ENCODE data around the gene KRTAP4-7. TPM values are rescaled to one million over a fixed set of nuclear protein-coding genes. Genes with fewer than 3 reads are reported as not detected.
"Not testable (repeated sequence)": the region's sequence is repeated elsewhere in the genome, so short reads cannot be mapped to it uniquely, and the experiment has no call there.

KRTAP4-7 gene
- total and polyA plus RNA-seq, 8 donors: not detected

GRCh38 chr17:41057547-41057946, 26.4 kb upstream of the KRTAP4-7 start:
- Histone ChIP-seq H3K27ac (no peak overlapping the region), H3K4me1 (no peaks in the 10 kb centered on the region), H3K27me3 (peaks cover 0 to 10% (median 3%) of the 10 kb centered on the region in 4 donors), H3K36me3 (no peaks in the 10 kb centered on the region), H3K9me3 (no peaks in the 10 kb centered on the region), H3K4me3 (no peak overlapping the region)
- no peak for FAIRE-seq
- intact Hi-C loops (cut with DNase I): no loop called here
- no peak for ATAC-seq
- WGBS, 2 donors: 88 to 93% methylated on average over 1 of the region's 1 CpG
- no peak for TF ChIP-seq CTCF (IDR thresholded peaks at IDR 0.05)
- no peak for DNase-seq

- Histone ChIP-seq H3K4me3 (no peak overlapping the region), H3K9me3 (no peaks in the 10 kb centered on the region), H3K27ac (no peak overlapping the region), H3K36me3 (no peaks in the 10 kb centered on the region), H3K4me1 (no peaks in the 10 kb centered on the region), H3K27me3 (peaks cover 0 to 10% (median 3%) of the 10 kb centered on the region in 4 donors)
- no peak for DNase-seq
- TF ChIP-seq CTCF (IDR thresholded peaks at IDR 0.05): no peak
- no peak for ATAC-seq
- intact Hi-C loops (cut with DNase I): no loop called here
- no peak for FAIRE-seq
- WGBS, 2 donors: 67 to 86% methylated on average over 5 of the region's 5 CpGs
Observed at GRCh38 chr17:41058741-41059140, 25.2 kb upstream of the KRTAP4-7 start.

DNA sequence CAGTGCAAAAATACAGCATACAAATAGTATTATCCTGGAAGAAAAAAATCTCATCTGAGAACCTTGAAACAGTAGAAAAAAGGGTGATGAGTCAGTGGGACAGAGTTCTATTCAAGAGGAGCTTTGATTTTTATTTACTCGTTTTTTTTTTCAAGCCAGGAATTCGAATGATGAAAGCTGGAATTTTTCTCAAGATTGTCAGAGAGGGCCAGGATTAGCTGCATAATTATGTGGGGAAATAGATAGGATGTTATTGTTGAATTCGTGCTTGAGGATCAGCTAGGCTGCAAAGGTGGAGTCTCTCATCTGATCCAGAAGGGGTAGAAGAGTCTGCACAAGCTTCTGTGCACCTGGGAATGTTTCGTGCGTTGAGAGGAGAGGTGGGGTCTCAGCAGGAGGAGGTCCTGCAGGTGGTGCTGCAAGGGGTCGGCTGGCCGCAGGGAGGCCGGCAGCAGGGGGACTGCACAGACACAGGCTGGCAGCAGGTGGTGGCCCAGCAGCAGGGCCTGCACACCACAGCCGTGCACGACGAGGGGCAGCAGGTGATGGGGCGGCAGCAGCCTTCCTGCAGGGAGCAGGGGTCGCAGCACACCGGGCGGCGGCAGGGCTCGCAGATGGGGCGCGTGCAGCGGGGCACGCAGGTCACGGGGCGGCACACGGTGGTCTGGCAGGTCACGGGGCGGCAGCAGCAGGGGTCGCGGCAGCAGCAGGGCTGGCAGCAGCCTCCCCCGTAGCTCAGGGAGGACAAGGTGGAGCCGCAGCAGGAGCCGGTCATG, 24.5 kb upstream of the KRTAP4-7 start:
- H3K4me3 ChIP-seq; DNase-seq; intact Hi-C loops (cut with DNase I); H3K36me3 ChIP-seq; H3K27ac ChIP-seq; H3K27me3 ChIP-seq; H3K9me3 ChIP-seq; FAIRE-seq; ATAC-seq; H3K4me1 ChIP-seq: not testable (repeated sequence)
- 23 to 33% methylated on average over 10 to 13 of the region's 31 CpGs for WGBS, 2 donors

- H3K36me3 ChIP-seq: no peaks in the 10 kb centered on the region
- no peaks in the 10 kb centered on the region for H3K9me3 ChIP-seq
- intact Hi-C loops (cut with DNase I): no loop called here
- ATAC-seq (no peak), DNase-seq (no peak), FAIRE-seq (no peak)
- no peaks in the 10 kb centered on the region for H3K4me1 ChIP-seq
- no peak for TF ChIP-seq CTCF (IDR thresholded peaks at IDR 0.05)
- H3K4me3 ChIP-seq: no peak within 1 kb of the TSS
- H3K27ac ChIP-seq: no peak within 1 kb of the TSS
- H3K27me3 ChIP-seq: peaks cover 0 to 10% (median 3%) of the 10 kb centered on the region in 4 donors
- 52 to 54% methylated on average over 6 of the region's 6 CpGs for WGBS, 2 donors
Observed at GRCh38 chr17:41060052-41060604, 23.8 kb upstream of the KRTAP4-7 start, which contains the start of gene KRTAP2-3. Gene KRTAP2-3 (minus strand): TSS chr17:41060114. CDS start chr17:41060050, 64 bp downstream.

DNA sequence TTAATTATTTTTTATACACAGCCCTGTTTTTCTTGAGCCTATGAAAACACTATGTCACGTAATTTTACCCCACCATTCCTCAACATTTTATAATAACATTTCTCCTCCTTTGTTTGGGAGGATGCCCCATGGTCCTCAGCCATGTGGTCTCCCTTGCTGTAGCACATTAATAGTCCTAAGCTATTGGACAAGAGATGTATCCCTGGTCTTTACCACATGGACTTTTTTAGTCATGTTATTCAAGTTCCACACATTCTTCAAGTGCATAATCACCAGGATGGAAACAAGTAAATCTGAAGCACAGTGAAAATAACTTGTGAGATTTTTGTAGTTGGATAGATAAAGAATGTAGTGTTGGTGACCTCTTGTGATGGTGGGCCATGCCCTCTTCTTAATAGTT, 22.0 kb upstream of the KRTAP4-7 start:
- FAIRE-seq: no peak
- no peak for TF ChIP-seq CTCF (IDR thresholded peaks at IDR 0.05)
- ATAC-seq: peak in 1 of 4 donors; percentile 29
- no peaks in the 10 kb centered on the region for H3K36me3 ChIP-seq
- no peak overlapping the region for H3K4me3 ChIP-seq
- H3K9me3 ChIP-seq: no peaks in the 10 kb centered on the region
- H3K27ac ChIP-seq: no peak overlapping the region
- peaks cover 0 to 10% (median 3%) of the 10 kb centered on the region in 4 donors for H3K27me3 ChIP-seq
- DNase-seq: no peak
- H3K4me1 ChIP-seq: no peaks in the 10 kb centered on the region
- WGBS, 2 donors: 65 to 72% methylated on average over 1 of the region's 1 CpG
- intact Hi-C loops (cut with DNase I): no loop called here
